ENCODE results near the gene KRT38. TPM values are rescaled to one million over a fixed set of nuclear protein-coding genes. Genes with fewer than 3 reads are reported as not detected.

KRT38 gene
- total RNA-seq, 1 experiment from 2014 or later: not detected

- no peak overlapping the region for H2BK120ac ChIP-seq (ENCODE audit: low read depth, low read length, poor library complexity, severe bottlenecking)
- H3K27me3 ChIP-seq (ENCODE audit: insufficient read depth, low read length): no peaks in the 10 kb centered on the region
- TF ChIP-seq, protein P1, sequence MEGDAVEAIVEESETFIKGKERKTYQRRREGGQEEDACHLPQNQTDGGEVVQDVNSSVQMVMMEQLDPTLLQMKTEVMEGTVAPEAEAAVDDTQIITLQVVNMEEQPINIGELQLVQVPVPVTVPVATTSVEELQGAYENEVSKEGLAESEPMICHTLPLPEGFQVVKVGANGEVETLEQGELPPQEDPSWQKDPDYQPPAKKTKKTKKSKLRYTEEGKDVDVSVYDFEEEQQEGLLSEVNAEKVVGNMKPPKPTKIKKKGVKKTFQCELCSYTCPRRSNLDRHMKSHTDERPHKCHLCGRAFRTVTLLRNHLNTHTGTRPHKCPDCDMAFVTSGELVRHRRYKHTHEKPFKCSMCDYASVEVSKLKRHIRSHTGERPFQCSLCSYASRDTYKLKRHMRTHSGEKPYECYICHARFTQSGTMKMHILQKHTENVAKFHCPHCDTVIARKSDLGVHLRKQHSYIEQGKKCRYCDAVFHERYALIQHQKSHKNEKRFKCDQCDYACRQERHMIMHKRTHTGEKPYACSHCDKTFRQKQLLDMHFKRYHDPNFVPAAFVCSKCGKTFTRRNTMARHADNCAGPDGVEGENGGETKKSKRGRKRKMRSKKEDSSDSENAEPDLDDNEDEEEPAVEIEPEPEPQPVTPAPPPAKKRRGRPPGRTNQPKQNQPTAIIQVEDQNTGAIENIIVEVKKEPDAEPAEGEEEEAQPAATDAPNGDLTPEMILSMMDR (conservative IDR thresholded peaks at IDR 0.05): no peak
- H2BK15ac ChIP-seq (ENCODE audit: low read depth, low read length): no peak overlapping the region
- H4K5ac ChIP-seq (ENCODE audit: insufficient read length, low read depth, low read length): no peak overlapping the region
- H3K9ac ChIP-seq (ENCODE audit: extremely low read depth, insufficient read length, low read length): no peak overlapping the region
- Mint-ChIP-seq H3K9me3 (no peaks in the 10 kb centered on the region), H3K4me1 (peaks cover 28 to 30% of the 10 kb centered on the region in 2 experiments), H3K36me3 (ENCODE audit: insufficient read depth in 1 of 3, low read depth in 3 of 3) (no peaks in the 10 kb centered on the region), H3K27ac (no peak overlapping the region), H3K4me3 (no peak overlapping the region), H3K27me3 (ENCODE audit: low read depth) (peaks cover 1% of the 10 kb centered on the region; the same call in 1 of the 2 replicates)
- H3K56ac ChIP-seq (ENCODE audit: insufficient read length, low read depth, low read length): no peak overlapping the region
- H2AFZ ChIP-seq (ENCODE audit: low read length): no peak overlapping the region
- no peak overlapping the region for H3K27ac ChIP-seq (ENCODE audit: insufficient read length, low read depth, low read length)
- H3K79me2 ChIP-seq (ENCODE audit: insufficient read depth, low read length): no peaks in the 10 kb centered on the region
- DNase-seq: no peak
- no peak overlapping the region for H2BK20ac ChIP-seq (ENCODE audit: low read depth, low read length, poor library complexity, severe bottlenecking)
- H3K23ac ChIP-seq (ENCODE audit: insufficient read length, low read depth, low read length): no peak overlapping the region
- H4K8ac ChIP-seq (replicated peaks; ENCODE audit: insufficient read length, low read depth, low read length): no peak overlapping the region
- H3K14ac ChIP-seq (ENCODE audit: insufficient read depth, low read length): no peak overlapping the region
- H3K23me2 ChIP-seq (ENCODE audit: insufficient read length, low read depth, low read length, poor library complexity, severe bottlenecking): no peaks in the 10 kb centered on the region
- no peak overlapping the region for H3T11ph ChIP-seq (ENCODE audit: low read length)
- no peak overlapping the region for H2AK5ac ChIP-seq (ENCODE audit: insufficient read length, low read length)
- no peak overlapping the region for H2BK12ac ChIP-seq (ENCODE audit: insufficient read length, low read depth, low read length)
- WGBS (ENCODE audit: extremely low coverage, insufficient read length, low lambda C conversion rate): no CpG with 5 or more reads among the region's 20 CpGs
- H3K4me2 ChIP-seq (ENCODE audit: insufficient read depth, insufficient read length, low read length): no peak overlapping the region
- H3K4me1 ChIP-seq (ENCODE audit: insufficient read depth, low read length): peaks cover 4% of the 10 kb centered on the region
- H2BK5ac ChIP-seq (ENCODE audit: insufficient read length, low read length): no peak overlapping the region
- H3K9me3 ChIP-seq (ENCODE audit: control insufficient read depth, low read depth, low read length): no peaks in the 10 kb centered on the region
- no peaks in the 10 kb centered on the region for H3K79me1 ChIP-seq (ENCODE audit: insufficient read depth, low read depth, low read length, poor library complexity, severe bottlenecking)
- no peak overlapping the region for H3K18ac ChIP-seq (ENCODE audit: insufficient read length, low read depth, low read length)
- H3K4ac ChIP-seq (ENCODE audit: low read depth, low read length): no peak overlapping the region
- H4K20me1 ChIP-seq (ENCODE audit: control insufficient read depth, insufficient read depth, insufficient read length): no peaks in the 10 kb centered on the region
- H4K91ac ChIP-seq (ENCODE audit: insufficient read length, low read depth, low read length): no peak overlapping the region
Measured at GRCh38 chr17:41411072-41411840, 29.5 kb downstream of the KRT38 start.

Data from H9 (cell line).